DMS153 treated with DMSO at 0.1 percent for 48 hours (cell line): ENCODE measurements around the gene AGAP3.

Experiments used
- DNase-seq: peaks from one replicate; lab custom pipeline; 2025; ENCODE audit not compliant: unreplicated experiment; lab: John Stamatoyannopoulos, UW

AGAP3 gene

DNA sequence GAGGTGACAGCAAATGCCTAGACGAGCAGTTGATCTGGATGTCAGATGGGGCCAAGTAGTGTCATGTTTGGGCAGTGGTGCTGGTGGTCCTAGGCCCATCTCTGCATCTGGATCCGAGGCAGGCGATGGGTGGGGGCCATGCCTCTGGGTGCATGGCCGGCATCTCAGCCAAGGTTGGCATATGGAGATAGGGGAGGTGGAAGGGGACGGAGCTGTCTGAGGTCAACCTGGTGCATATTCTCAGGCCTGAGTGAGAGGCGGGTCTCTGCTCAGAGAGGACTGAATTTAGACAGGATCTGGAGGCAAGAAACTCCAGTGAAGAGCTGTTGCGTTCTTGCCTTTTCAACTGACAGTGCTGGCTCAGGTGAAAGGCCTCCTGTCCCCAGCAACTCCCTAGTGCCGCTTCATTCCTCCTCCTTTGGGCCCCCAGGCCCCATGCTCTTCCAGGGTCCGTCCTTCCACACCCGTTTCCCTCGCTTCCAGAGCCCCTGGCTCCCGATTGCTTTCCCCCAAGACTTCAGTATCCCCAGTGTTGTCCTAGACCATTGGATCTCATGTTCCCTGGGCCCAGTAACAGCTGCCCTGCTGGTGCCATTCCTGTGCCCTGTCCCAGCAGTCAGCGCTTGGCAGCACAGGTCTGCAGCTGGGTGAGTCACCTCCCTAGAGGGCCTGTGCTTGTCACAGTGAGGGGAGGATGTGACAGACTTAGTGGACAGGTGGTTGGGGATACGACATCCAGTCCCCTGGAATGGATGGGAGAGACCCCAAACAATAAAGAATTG is 48.7 kb downstream of the AGAP3 start:
- no peak for DNase-seq

GRCh38 chr7:151135525-151135845 is 49.2 kb downstream of the AGAP3 start:
- no peak for DNase-seq

DNA sequence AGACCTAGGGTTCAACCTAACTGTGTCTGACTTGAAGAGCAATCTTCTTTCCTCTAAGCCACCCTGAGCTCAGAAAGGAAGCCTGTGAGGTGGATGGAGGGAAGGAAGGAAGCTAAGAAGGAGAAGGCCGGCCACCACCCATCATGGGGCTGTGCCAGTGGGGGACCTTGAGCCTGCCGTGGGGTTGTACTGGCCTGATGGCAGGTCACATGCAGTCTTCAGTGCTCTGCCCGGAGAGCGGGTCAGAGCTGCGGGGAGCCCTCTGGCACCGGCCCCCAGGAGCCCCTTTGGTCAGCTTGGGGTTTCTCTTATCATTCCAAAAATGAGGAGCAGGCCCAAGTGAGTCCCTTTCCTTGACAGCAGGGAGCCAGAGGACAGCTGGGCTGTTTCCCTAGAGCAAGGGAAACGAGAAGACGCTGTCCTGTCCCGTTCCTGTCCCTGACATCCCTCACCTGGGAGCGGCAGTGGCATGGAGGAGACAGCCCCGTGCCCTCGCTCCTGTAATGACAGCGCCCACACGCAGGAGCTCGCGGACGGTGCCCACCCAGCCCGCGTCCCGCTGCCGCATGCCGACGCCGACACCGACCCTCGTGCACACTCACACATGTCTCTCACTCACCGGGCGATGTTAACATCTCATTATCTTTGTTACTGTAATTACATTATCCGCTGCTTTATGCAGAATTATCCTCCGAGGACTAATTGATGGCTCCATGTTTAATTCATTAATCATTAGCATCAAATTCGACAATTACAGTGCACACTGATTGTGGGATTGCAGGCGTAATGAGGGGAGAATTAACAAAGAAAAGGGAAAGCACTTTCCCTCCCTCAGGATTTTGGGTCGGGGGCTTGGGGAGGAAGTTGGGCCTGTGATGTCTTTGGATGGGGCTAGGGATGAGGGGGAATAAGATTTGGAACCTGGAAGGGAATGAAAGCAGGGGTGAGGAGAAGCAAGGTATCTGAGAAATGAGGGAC is 49.9 kb downstream of the AGAP3 start:
- no peak for DNase-seq

DNA sequence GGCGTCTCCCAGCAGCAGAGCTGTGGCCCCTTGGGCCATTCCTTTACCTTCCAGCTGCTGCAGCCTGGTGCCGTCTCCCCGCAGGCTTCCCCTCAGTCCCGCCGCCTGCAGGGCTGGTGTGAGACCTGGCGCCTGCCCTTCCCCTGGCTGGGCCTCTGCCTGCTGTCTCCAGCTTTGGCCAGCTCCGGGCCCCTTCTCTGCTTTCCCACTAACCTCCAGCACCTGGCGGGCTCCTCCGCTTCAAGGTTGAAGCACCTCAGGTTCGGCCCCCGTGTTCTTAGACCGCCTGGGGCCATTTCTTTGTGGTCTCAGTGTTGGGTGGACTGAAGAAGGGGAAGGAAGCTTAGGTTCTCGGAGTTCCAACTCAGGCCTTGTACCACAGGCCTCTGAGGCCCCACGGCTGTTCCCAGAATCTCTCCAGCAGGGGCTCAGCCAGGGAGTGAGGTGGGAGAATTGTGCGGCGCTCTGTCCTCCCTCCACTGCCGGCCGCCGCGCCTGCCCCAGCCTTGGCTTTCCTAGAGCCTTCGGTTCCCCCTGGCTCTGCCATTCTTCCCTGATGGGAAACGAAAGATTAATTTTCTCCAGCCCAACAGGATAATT is 50.9 kb downstream of the AGAP3 start:
- DNase-seq, result no peak

GRCh38 chr7:151137791-151138152 is 51.5 kb downstream of the AGAP3 start:
- DNase-seq, result no peak

- DNase-seq, result no peak
These were observed 52.0 kb downstream of the AGAP3 start for GRCh38 chr7:151138153-151138851.

GRCh38 chr7:151139071-151139790 is 53.0 kb downstream of the AGAP3 start:
- no peak for DNase-seq

GRCh38 chr7:151139791-151140190 is 53.5 kb downstream of the AGAP3 start:
- DNase-seq, result no peak

GRCh38 chr7:151140826-151141225 is 54.6 kb downstream of the AGAP3 start:
- no peak for DNase-seq

DNA sequence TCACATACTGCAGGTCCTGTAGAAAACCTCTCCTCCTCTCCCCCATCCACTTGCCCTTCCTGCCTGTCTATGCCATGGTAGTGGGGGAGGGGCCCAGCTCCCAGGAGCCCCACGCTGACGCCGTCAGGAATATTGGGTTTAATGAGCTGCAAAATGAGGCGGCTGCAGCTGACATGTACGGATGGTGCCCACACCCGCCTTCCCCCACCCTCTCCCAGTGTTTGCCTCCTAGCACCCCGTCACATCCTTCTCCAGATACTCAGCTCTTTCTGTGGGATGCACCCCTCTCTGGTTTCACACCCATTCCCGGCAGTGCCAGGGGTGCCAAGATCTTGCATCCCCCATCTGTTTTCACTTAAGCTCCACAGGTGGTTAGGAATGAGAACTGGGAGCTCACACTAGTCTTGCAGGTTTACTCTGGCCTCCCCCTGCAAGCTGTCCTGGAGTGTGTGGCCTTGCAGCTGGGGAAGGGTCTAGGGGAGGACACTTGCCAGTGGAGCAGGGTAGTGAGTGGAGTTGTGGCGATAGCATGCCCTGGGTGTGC is 55.1 kb downstream of the AGAP3 start:
- DNase-seq, result no peak

DNA sequence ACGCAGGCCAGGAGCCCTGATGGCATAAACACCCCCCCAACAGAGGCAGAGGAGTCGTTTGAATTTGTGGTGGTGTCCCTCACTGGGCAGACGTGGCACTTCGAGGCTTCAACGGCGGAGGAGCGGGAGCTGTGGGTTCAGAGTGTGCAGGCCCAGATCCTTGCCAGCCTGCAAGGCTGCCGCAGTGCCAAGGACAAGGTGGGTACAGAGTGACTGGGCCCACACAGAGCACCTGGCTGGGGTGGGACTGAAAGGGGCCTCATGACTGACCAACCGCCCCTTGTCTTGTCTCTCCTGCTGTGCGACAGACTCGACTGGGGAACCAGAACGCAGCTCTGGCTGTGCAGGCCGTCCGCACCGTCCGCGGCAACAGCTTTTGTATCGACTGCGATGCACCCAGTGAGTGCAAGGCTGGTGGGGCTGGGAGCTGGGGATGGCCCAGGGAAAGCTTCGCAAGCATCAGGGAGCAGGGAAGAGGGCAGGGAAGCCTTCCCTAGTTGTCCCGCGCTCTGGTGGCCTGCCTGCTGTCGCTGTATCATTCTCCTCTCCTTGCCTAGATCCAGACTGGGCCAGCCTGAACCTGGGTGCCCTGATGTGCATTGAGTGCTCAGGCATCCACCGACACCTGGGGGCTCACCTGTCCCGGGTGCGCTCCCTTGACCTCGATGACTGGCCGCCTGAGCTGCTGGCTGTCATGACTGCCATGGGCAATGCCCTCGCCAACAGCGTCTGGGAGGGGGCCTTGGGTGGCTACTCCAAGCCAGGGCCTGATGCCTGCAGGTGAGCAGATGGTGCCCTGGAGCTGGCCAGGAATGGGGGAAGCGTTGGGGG is 55.8 kb downstream of the AGAP3 start:
- DNase-seq, result no peak

DNA sequence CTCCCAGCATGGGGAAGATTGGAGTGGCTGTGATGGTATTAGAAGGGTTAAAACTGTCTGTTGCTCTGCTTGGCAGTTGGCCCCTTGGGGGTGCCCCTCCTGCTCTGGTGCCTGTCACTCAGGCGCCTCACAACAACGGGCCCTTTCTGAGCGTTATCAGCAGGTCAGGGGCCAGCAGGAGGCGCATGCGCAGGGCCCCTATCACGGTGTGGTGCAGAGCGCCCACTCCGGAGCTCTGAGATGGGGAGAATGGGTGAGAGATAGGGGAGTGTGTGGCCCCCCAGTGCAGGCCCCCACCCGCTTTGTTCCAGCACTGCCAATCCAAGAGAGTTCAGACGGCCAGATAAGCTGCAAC is 56.4 kb downstream of the AGAP3 start:
- DNase-seq, result no peak

DNA sequence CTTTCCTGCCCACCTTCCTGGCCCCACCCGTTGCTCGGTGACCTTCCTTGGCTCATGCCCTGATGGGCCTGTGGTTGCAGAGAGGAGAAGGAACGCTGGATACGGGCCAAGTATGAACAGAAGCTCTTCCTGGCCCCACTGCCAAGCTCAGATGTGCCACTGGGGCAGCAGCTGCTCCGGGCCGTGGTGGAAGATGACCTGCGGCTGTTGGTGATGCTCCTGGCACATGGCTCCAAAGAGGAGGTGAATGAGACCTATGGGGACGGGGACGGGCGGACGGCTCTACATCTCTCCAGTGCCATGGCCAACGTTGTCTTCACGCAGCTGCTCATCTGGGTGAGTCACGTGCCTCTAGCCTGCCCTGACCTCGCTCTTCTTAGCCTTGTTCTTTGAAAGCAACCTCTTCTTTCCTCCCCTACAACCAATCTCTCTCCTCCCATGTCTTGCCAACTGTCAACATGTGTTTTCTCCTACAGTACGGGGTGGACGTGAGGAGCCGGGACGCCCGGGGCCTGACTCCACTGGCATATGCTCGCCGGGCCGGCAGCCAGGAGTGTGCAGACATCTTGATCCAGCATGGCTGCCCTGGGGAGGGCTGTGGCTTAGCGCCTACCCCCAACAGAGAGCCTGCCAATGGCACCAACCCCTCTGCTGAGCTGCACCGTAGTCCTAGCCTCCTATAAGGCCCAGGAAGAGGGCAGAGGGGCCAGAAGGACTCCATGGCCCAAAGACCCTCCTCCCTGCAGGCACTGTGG is 57.2 kb downstream of the AGAP3 start:
- DNase-seq, result no peak

DNA sequence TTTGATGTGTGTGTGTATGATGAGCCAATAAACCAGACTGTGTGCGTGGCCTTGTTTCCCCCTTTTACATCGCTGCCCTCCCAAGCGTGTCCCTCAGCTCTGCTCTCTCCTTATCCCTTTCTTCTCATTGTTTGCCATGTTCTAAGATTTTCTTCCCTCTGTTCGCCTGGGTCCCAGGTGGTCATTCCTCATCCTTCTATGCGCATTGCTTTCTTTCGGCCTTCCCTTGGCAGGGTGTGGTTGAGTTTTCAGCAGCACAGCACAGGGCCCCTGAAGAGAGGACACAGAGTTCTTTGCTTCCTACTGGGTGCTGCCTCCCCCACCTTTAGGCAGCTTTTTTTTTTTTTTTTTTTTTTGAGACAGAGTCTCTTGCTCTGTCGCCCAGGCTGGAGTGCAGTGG is 58.1 kb downstream of the AGAP3 start:
- DNase-seq, result no peak

- DNase-seq, result no peak
These were observed 60.5 kb downstream of the AGAP3 start for GRCh38 chr7:151146761-151147160.

DNA sequence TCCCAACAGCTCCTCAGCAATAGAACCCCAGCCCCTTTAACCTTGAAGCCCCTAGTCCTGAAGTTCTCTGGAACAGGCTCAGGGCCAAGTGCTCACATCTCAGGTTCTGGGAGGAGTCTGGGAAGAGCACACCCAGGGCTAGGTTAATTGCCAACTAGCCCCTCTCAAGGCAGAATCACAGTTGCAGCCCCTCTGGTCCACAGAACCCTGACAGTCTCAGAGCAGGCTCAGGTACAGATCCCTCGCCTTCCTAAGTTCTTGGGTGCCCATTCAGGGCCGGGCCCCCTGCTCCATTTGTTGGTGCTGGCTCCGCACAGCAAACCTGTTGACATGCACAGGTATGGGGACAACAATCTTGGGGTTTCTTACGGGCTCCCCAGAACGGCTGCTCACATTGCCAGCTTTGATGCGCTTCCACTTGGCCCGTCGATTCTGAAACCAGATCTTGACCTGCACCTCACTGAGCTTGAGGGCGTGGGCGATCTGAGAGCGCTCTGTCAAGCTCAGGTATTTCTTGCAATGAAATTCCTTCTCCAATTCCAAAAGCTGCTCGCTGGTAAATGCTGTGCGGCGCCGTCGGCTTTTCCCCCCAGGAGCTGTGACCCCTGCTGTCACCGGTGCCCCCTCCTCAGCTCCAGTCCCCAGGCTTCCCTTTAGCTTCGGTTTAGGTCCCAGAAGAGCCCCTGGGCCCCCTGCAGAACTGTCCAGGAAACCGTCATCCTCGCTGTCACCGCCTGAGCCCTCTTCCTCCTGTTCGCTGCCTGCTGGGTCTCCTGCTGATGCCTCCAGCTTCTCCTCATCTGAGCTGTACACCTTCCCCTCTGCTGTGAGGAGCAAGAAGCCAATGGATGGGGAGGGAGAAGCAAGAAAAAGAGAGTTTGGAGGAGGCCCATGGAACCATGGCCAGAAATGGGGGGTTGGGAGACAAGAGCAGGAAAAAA is 62.3 kb downstream of the AGAP3 start:
- DNase-seq, result no peak

- DNase-seq, result no peak
These were observed 64.1 kb downstream of the AGAP3 start for GRCh38 chr7:151150388-151150787.
